ENCODE results near the gene TTC21A. TPM values are rescaled to one million over a fixed set of nuclear protein-coding genes. Genes with fewer than 3 reads are reported as not detected.
A peak's percentile ranks its signal among the peaks of the same experiment; 100 is the strongest.

The TTC21A gene
- total RNA-seq, 1 donor from 2014 or later = 7.8 TPM

DNA sequence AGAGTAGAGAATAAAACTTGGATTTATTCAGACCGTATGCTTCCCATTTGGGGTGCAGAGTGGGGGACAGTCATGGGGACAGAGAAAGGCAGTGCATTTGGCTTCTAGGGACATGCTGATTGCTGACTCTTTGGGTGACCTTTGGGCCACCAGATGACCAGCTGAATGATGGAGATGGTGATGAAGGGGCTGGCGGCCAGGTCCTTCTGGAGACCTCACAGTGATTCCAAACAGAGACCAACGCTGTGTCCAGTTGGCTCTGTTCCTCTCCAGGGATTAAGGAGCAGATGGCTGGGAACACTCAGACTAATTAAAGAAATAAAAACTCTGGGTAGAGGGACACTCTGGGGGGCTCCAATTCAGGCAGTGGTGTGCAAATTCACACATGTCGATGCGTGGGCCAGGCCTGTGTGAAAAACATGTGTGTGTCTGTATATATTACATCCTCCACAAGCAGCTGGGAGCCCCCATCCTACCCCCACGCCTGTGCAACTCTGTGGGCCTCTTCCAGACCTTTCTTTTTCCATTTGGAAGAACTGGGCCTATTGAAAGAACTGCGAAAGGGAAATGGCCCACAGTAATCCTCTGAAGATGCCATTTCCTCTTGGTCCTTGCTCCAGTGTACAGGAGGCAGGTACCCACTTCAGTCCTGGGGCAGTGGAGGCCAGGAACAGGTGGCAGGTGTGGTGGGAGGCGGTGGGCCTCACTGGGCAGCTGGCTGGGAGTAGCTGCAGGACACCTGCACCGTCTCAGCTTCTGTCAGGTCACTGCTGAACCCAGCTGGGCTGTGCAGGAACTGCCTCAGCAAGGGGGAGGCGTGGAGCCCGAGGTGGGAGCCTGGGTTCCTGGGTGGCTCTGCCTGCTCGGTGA is 76.0 kb downstream of the TTC21A start:
- Mint-ChIP-seq H3K27me3 (ENCODE audit: unreplicated experiment) (peaks cover 25% of the 10 kb centered on the region), H3K9me3 (ENCODE audit: unreplicated experiment) (peaks cover 27% of the 10 kb centered on the region), H3K36me3 (ENCODE audit: unreplicated experiment) (no peaks in the 10 kb centered on the region), H3K4me3 (ENCODE audit: unreplicated experiment) (peak overlapping the region; percentile 65), H3K4me1 (ENCODE audit: low read depth, unreplicated experiment) (peaks cover 46% of the 10 kb centered on the region), H3K27ac (ENCODE audit: unreplicated experiment) (peak overlapping the region; percentile 97)
- DNase-seq = peak; percentile 47
- TF ChIP-seq, protein P1, sequence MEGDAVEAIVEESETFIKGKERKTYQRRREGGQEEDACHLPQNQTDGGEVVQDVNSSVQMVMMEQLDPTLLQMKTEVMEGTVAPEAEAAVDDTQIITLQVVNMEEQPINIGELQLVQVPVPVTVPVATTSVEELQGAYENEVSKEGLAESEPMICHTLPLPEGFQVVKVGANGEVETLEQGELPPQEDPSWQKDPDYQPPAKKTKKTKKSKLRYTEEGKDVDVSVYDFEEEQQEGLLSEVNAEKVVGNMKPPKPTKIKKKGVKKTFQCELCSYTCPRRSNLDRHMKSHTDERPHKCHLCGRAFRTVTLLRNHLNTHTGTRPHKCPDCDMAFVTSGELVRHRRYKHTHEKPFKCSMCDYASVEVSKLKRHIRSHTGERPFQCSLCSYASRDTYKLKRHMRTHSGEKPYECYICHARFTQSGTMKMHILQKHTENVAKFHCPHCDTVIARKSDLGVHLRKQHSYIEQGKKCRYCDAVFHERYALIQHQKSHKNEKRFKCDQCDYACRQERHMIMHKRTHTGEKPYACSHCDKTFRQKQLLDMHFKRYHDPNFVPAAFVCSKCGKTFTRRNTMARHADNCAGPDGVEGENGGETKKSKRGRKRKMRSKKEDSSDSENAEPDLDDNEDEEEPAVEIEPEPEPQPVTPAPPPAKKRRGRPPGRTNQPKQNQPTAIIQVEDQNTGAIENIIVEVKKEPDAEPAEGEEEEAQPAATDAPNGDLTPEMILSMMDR (IDR thresholded peaks at IDR 0.05; ENCODE audit: partially characterized antibody, unreplicated experiment) = no peak

DNA sequence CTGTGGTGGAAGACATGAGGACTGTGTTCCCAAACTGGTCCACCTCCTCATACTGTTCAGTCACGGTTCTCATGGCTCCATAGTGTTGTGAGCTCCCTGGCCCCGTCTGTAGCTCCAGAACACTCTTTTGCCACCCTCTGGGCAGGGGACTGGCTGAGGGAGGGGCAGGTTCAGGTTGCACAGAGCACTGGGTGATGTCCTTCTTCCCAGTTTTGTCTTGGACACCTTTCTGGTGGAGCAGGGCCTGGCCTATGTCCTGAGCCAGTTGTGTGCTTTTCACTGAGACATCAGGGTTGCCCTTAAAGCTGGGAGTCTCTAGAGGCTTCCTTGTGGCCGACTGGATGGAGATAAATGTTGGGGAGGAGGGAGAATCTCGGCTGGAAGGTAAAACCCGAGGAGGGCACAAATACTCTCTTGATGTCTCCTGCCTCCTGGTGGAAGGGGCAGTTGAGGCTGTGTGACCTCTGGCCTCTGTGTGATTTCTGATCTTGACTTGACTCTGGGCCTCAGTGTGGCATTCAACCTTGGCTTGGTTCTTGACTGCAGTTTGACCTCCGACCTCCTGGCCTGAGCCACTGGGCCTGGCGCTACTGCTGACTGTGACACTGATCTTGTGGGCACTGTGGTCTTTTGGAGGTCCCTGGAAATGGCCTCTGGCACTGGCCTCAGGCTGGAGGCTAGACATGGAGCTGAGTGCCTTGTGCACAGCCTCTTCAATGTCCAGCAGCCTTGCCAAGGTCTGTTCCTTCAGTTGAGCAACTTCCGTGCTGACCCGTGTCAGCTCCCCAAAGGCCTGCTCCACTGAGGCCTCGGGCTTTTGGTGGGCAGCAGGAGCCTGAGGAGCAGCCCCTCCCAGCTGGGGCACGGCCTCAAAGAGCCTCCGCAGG is 76.8 kb downstream of the TTC21A start:
- H3K4me3 Mint-ChIP-seq (ENCODE audit: unreplicated experiment) = no peak overlapping the region

GRCh38 chr3:39184968-39185285 is 77.4 kb downstream of the TTC21A start:
- H3K4me3 Mint-ChIP-seq (ENCODE audit: unreplicated experiment) = no peak overlapping the region
- no peaks in the 10 kb centered on the region for H3K36me3 Mint-ChIP-seq (ENCODE audit: unreplicated experiment)
- no peak for DNase-seq
- H3K9me3 Mint-ChIP-seq (ENCODE audit: unreplicated experiment) = peaks cover 31% of the 10 kb centered on the region
- peaks cover 40% of the 10 kb centered on the region for H3K4me1 Mint-ChIP-seq (ENCODE audit: low read depth, unreplicated experiment)
- H3K27me3 Mint-ChIP-seq (ENCODE audit: unreplicated experiment) = peaks cover 24% of the 10 kb centered on the region
- TF ChIP-seq, protein P1 (IDR thresholded peaks at IDR 0.05; ENCODE audit: partially characterized antibody, unreplicated experiment) = no peak
- H3K27ac Mint-ChIP-seq (ENCODE audit: unreplicated experiment) = no peak overlapping the region

More for the DNA sequence above, 76.8 kb downstream of the TTC21A start:
- Mint-ChIP-seq H3K27ac (ENCODE audit: unreplicated experiment) (peak overlapping the region; percentile 97), H3K9me3 (ENCODE audit: unreplicated experiment) (peaks cover 26% of the 10 kb centered on the region), H3K36me3 (ENCODE audit: unreplicated experiment) (no peaks in the 10 kb centered on the region), H3K27me3 (ENCODE audit: unreplicated experiment) (peaks cover 24% of the 10 kb centered on the region), H3K4me1 (ENCODE audit: low read depth, unreplicated experiment) (peaks cover 42% of the 10 kb centered on the region)
- TF ChIP-seq, protein P1 (IDR thresholded peaks at IDR 0.05; ENCODE audit: partially characterized antibody, unreplicated experiment) = no peak
- DNase-seq = no peak

DNA sequence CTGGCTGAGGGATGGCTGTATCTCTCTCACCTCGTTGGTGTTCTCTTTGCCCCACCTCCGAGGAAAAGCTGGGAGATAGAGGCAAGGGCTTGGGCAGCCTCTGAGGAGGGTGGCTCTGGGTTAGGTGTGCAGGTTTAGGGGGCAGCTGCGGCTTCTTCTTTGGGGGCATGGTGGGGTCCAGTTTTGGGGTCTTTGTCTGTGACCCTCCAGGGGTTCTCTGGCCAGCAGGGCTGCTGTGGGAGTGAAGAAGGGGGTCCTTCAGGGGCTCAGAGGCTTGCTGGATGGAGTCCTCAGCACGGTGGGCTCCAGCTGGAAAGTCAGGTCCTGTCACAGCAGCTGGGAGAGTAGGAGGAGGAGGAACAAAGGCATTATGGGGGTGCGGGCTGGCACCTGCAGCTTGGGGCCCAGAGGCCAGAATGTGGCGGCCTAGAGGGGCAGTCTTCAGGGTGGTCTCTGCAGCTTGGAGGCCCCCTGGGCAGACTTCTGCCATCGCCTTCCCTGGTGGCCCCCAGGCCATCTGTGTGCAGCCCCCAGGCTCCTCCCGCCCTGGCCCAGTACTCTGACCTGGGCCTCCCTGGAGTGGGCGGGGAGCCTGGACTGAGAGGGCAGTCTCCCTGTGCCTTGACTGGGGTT is 78.0 kb downstream of the TTC21A start:
- Mint-ChIP-seq H3K36me3 (ENCODE audit: unreplicated experiment) (no peaks in the 10 kb centered on the region), H3K4me1 (ENCODE audit: low read depth, unreplicated experiment) (peaks cover 35% of the 10 kb centered on the region), H3K9me3 (ENCODE audit: unreplicated experiment) (peaks cover 28% of the 10 kb centered on the region), H3K27ac (ENCODE audit: unreplicated experiment) (no peak overlapping the region), H3K27me3 (ENCODE audit: unreplicated experiment) (peaks cover 20% of the 10 kb centered on the region), H3K4me3 (ENCODE audit: unreplicated experiment) (no peak overlapping the region)
- DNase-seq = no peak
- TF ChIP-seq, protein P1 (IDR thresholded peaks at IDR 0.05; ENCODE audit: partially characterized antibody, unreplicated experiment) = no peak
